Measurements from ENCODE around the gene SYCP2L.
"Not testable (repeated sequence)": the region's sequence is repeated elsewhere in the genome, so short reads cannot be mapped to it uniquely, and the experiment has no call there.

SYCP2L gene

DNA sequence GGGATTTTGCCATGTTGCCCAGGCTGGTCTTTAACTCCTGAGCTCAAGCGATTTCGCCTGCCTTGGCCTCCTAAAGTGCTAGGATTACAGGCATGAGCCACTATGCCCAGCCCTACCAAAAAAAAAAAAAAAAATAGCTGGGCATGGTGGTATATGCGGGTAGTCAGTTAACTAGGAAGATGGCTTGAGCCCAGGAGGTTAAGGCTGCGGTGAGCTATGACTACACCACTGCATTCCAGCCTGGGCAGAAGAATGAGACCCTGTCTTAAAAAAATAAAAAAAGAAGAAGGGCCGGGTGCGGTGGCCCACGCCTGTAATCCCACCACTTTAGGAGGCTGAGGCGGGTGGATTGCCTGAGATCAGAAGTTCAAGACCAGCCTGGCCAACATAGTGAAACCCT, 107.0 kb downstream of the SYCP2L start:
- no peak for DNase-seq (ENCODE audit: extremely low spot score)
- CTCF ChIA-PET = interaction anchor here (1.3 to 3.7 kb wide), 2 partner anchors 12 to 14 kb away, joined by 3 to 9 read pairs; no protein-coding TSS in a partner anchor
- POLR2A ChIA-PET = no interaction called here
- TF ChIP-seq, protein P1, sequence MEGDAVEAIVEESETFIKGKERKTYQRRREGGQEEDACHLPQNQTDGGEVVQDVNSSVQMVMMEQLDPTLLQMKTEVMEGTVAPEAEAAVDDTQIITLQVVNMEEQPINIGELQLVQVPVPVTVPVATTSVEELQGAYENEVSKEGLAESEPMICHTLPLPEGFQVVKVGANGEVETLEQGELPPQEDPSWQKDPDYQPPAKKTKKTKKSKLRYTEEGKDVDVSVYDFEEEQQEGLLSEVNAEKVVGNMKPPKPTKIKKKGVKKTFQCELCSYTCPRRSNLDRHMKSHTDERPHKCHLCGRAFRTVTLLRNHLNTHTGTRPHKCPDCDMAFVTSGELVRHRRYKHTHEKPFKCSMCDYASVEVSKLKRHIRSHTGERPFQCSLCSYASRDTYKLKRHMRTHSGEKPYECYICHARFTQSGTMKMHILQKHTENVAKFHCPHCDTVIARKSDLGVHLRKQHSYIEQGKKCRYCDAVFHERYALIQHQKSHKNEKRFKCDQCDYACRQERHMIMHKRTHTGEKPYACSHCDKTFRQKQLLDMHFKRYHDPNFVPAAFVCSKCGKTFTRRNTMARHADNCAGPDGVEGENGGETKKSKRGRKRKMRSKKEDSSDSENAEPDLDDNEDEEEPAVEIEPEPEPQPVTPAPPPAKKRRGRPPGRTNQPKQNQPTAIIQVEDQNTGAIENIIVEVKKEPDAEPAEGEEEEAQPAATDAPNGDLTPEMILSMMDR (IDR thresholded peaks at IDR 0.05; ENCODE audit: control extremely low read depth, extremely low read depth, low read depth, missing control alignments) = no peak

DNA sequence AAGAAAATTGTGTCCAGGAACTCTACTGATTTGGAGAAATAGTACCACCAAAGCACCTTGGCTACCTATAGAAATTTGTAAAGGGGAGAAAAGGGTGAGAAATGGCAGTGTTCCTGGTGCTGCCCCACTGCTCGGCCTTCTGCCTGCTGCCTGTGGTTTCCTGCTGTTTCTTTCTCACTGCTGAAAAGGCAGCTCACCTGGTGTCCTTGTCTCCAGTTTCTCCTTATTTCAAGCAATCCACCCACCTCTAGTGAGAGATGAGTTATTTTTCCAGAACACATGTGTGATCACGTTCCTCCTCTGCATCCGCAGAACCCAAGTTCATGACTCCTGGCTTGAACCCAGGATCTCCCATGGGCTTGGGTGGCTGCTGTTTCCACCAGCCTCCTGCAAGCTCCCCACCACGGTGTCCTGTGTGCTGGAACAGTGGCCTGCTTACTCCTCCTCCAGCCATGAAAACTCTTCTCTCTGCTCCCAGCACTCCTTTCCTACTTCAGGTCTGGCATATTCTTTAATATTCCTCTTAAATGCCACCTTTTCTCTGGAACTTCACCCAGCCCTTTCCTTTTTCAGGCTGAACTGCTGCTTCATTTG, 108.4 kb downstream of the SYCP2L start:
- TF ChIP-seq, protein P1 (IDR thresholded peaks at IDR 0.05; ENCODE audit: control extremely low read depth, extremely low read depth, low read depth, missing control alignments) = no peak
- ChIA-PET CTCF (no interaction called here), POLR2A (interaction anchor here (0.5 kb wide), 1 partner anchor 35 kb away, joined by 3 read pairs; no protein-coding TSS in a partner anchor)
- no peak for DNase-seq (ENCODE audit: extremely low spot score)

DNA sequence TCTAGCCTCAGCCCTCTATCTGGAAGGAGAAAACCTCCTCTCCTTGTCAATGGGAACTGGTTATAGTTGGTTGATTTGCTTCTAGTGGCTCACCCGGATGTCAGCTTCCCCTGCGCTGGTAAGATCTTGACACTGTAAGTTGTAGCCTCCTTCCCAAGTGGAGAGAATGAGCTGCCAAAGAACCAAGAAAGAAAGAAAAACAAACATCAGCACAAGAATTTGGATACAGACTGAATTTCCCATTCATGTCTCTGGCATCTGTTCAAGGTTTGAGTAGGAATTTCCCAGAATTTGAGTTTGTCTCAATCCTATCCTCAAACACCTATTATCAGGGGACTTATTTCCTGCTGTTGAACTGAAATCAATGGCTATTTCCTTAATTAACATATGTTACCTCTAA, 113.1 kb downstream of the SYCP2L start:
- TF ChIP-seq, protein P1 (IDR thresholded peaks at IDR 0.05; ENCODE audit: control extremely low read depth, extremely low read depth, low read depth, missing control alignments) = no peak
- POLR2A ChIA-PET = no interaction called here
- CTCF ChIA-PET = interaction anchor here (0.7 to 1.1 kb wide), 2 partner anchors 11 to 28 kb away, joined by 3 read pairs; no protein-coding TSS in a partner anchor
- no peak for DNase-seq (ENCODE audit: extremely low spot score)

DNA sequence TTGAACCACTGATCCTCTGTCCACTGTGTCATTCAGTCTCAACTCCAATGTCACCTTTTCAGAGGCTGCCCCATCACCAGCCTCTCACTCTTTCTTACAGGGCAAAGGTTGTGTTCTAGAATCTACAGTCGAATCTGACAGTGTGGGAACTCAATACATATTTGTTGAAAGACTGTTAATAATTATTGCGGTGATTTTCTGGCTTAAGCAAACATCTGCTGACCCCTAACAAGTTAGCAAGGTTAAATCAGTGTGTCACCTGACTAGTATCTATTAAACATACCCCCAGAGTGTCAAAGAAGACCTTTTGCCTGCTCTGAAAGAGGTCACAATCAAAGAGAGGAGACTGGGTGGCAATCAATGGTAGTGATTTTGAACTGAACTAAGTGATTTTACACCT, 115.3 kb downstream of the SYCP2L start:
- DNase-seq (ENCODE audit: extremely low spot score) = no peak
- ChIA-PET CTCF (interaction anchor here (1.0 to 1.4 kb wide), 2 partner anchors 10 to 54 kb away, joined by 3 read pairs; no protein-coding TSS in a partner anchor), POLR2A (no interaction called here)
- TF ChIP-seq, protein P1 (IDR thresholded peaks at IDR 0.05; ENCODE audit: control extremely low read depth, extremely low read depth, low read depth, missing control alignments) = no peak

DNA sequence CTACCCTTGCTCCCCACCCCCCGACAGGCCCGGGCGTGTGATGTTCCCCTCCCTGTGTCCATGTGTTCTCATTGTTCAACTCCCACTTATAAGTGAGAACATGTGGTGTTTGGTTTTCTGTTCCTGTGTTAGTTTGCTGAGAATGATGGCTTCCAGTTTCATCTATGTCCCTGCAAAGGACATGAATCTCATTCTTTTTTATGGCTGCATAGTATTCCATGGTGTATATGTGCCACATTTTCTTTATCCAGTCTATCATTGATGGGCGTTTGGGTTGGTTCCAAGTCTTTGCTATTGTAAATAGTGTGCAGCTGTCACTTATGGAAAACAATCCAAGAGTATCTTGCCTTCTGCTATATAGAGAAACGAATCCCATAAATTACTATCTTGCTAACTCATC, 116.4 kb downstream of the SYCP2L start:
- CTCF ChIA-PET = interaction anchor here (1.0 to 1.3 kb wide), 2 partner anchors 11 to 13 kb away, joined by 3 to 4 read pairs; no protein-coding TSS in a partner anchor
- POLR2A ChIA-PET; DNase-seq (ENCODE audit: extremely low spot score): not testable (repeated sequence)

DNA sequence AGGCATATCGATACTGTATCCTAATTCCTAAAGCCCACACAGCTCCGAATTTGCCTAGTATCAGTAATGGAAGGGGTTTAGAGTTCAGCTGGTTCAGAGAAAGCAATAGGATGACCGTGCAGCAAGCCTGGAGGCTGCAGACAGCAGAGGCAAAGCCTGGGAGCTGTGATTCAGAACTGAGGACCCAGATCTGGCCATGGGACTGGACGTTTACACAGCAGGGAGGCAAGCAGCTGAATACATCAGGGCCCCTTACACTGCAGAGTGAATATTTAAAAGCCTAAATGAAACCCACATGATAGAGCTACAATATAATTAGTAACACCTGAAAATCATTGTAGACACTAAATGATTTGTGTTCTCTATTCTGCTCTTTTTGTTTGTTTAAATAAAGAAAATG, 119.2 kb downstream of the SYCP2L start:
- TF ChIP-seq, protein P1 (IDR thresholded peaks at IDR 0.05; ENCODE audit: control extremely low read depth, extremely low read depth, low read depth, missing control alignments) = no peak
- POLR2A ChIA-PET = interaction anchor here (0.6 kb wide), 1 partner anchor 475 kb away, joined by 4 read pairs; no protein-coding TSS in a partner anchor
- DNase-seq (ENCODE audit: extremely low spot score) = no peak
- CTCF ChIA-PET = interaction anchor here (1.0 to 1.8 kb wide), 5 partner anchors 13 to 63 kb away, joined by 3 to 9 read pairs (median 4); no protein-coding TSS in a partner anchor
